ENCODE measurements around the gene CCSER2. TPM values are rescaled to one million over a fixed set of nuclear protein-coding genes. Genes with fewer than 3 reads are reported as not detected.
A peak's percentile ranks its signal among the peaks of the same experiment; 100 is the strongest.
"Not testable (repeated sequence)": the region's sequence is repeated elsewhere in the genome, so short reads cannot be mapped to it uniquely, and the experiment has no call there.

CCSER2 gene
- total and polyA plus RNA-seq, 7 experiments from 2014 or later, result 59.1 to 133 (median 93.4) TPM

- not testable (repeated sequence) for H3K27me3 ChIP-seq (ENCODE audit: control insufficient read depth in 2 of 2, insufficient read depth in 2 of 2, low read length in 2 of 2); H3K9me3 Mint-ChIP-seq; H3K4me3 ChIP-seq (ENCODE audit: low read length); H3K36me3 ChIP-seq (ENCODE audit: control insufficient read depth in 2 of 3, insufficient read depth in 3 of 3, low read length in 3 of 3); H3K9me3 ChIP-seq (ENCODE audit: control insufficient read depth in 2 of 3, low read length in 3 of 3); H3K27ac ChIP-seq (ENCODE audit: low read depth, low read length); ATAC-seq; DNase-seq
- H3K4me1 ChIP-seq (ENCODE audit: control insufficient read depth in 2 of 2, insufficient read depth in 2 of 2, low read length in 2 of 2), result peaks cover 14 to 17% of the 10 kb centered on the region in 2 donors
- Mint-ChIP-seq H3K27me3 (peaks cover 0 to 28% (median 0%) of the 10 kb centered on the region in 5 donors), H3K27ac (peak overlapping the region in 4 of 9 donors; percentile 3 to 90 (median 63)), H3K4me1 (peaks cover 17 to 39% (median 31%) of the 10 kb centered on the region in 7 donors), H3K36me3 (peaks cover 0 to 15% (median 0%) of the 10 kb centered on the region in 5 donors), H3K4me3 (peak overlapping the region in 1 of 10 donors; percentile 87)
- ChIA-PET CTCF (interaction anchor here (0.7 to 1.1 kb wide), 2 partner anchors 11 to 54 kb away, joined by 3 to 4 read pairs; no protein-coding TSS in a partner anchor), POLR2A (interaction anchor here (2.8 kb wide), 1 partner anchor 17 kb away, joined by 13 read pairs; no protein-coding TSS in a partner anchor)
- intact Hi-C loops (cut with micrococcal nuclease), result loop anchor here in 1 of 2 donors (5.0 kb wide), 1 partner anchor 1285 kb away; no protein-coding TSS in a partner anchor
These were observed 1.4 kb upstream of the CCSER2 start for GRCh38 chr10:84326995-84327394.

GRCh38 chr10:84329196-84329611 is 815 bp downstream of the CCSER2 start:
- POLR2A ChIA-PET, result interaction anchor here (0.9 to 2.8 kb wide), 4 partner anchors 9 to 39 kb away, joined by 3 to 13 read pairs (median 4); no protein-coding TSS in a partner anchor
- H3K4me1 ChIP-seq (ENCODE audit: control insufficient read depth in 2 of 2, insufficient read depth in 2 of 2, low read length in 2 of 2), result peaks cover 25 to 29% of the 10 kb centered on the region in 2 donors
- peaks cover 0 to 18% (median 0%) of the 10 kb centered on the region in 5 donors for H3K27me3 Mint-ChIP-seq
- H3K27ac Mint-ChIP-seq, result peak overlapping the region; percentile 92 to 99 (median 97)
- H3K4me3 Mint-ChIP-seq, result peak overlapping the region; percentile 91 to 99 (median 94)
- peak overlapping the region; percentile 74 for H3K4me3 ChIP-seq (ENCODE audit: low read length)
- H3K9me3 ChIP-seq (ENCODE audit: control insufficient read depth in 2 of 3, low read length in 3 of 3), result no peaks in the 10 kb centered on the region
- no peaks in the 10 kb centered on the region for H3K36me3 ChIP-seq (ENCODE audit: control insufficient read depth in 2 of 3, insufficient read depth in 3 of 3, low read length in 3 of 3)
- intact Hi-C loops (cut with micrococcal nuclease), result loop anchor here (1.0 to 5.0 kb wide), 9 partner anchors 9 to 1283 kb away; partner anchors contain the start of gene GHITM (in 1 of the 2)
- H3K36me3 Mint-ChIP-seq, result peaks cover 0 to 15% (median 0%) of the 10 kb centered on the region in 5 donors
- CTCF ChIA-PET, result interaction anchor here (0.5 to 1.1 kb wide), 3 partner anchors 23 to 211 kb away, joined by 3 to 5 read pairs (median 4); no protein-coding TSS in a partner anchor
- DNase-seq (peak in 2 of 9 donors; percentile 61 to 67), ATAC-seq (no peak)
- no peaks in the 10 kb centered on the region for H3K9me3 Mint-ChIP-seq
- no peaks in the 10 kb centered on the region for H3K27me3 ChIP-seq (ENCODE audit: control insufficient read depth in 2 of 2, insufficient read depth in 2 of 2, low read length in 2 of 2)
- peaks cover 24 to 44% (median 39%) of the 10 kb centered on the region in 7 donors for H3K4me1 Mint-ChIP-seq
- peak overlapping the region; percentile 100 for H3K27ac ChIP-seq (ENCODE audit: low read depth, low read length)

- Histone ChIP-seq H3K9me3 (ENCODE audit: control insufficient read depth in 2 of 3, low read length in 3 of 3) (no peaks in the 10 kb centered on the region), H3K36me3 (ENCODE audit: control insufficient read depth in 2 of 3, insufficient read depth in 3 of 3, low read length in 3 of 3) (no peaks in the 10 kb centered on the region), H3K4me1 (ENCODE audit: control insufficient read depth in 2 of 2, insufficient read depth in 2 of 2, low read length in 2 of 2) (peaks cover 34 to 37% of the 10 kb centered on the region in 2 donors), H3K27ac (ENCODE audit: low read depth, low read length) (peak overlapping the region; percentile 100), H3K27me3 (ENCODE audit: control insufficient read depth in 2 of 2, insufficient read depth in 2 of 2, low read length in 2 of 2) (no peaks in the 10 kb centered on the region), H3K4me3 (ENCODE audit: low read length) (peak overlapping the region; percentile 74)
- peak in 7 of 9 donors; percentile 55 to 76 (median 71) for DNase-seq
- Mint-ChIP-seq H3K4me3 (peak overlapping the region; percentile 91 to 99 (median 94)), H3K27ac (peak overlapping the region; percentile 92 to 99 (median 97)), H3K9me3 (no peaks in the 10 kb centered on the region), H3K27me3 (peaks cover 0 to 10% (median 0%) of the 10 kb centered on the region in 5 donors), H3K36me3 (peaks cover 0 to 16% (median 0%) of the 10 kb centered on the region in 5 donors), H3K4me1 (peaks cover 29 to 52% (median 42%) of the 10 kb centered on the region in 7 donors)
- ATAC-seq, result peak; percentile 47
- intact Hi-C loops (cut with micrococcal nuclease), result loop anchor here (1.0 to 5.0 kb wide), 12 partner anchors 8 to 1282 kb away; partner anchors contain the start of gene GHITM (in 1 of the 2)
- ChIA-PET CTCF (interaction anchor here (1.1 kb wide), 1 partner anchor 22 kb away, joined by 3 read pairs; no protein-coding TSS in a partner anchor), POLR2A (interaction anchor here (0.6 to 1.0 kb wide), 3 partner anchors 11 to 24 kb away, joined by 3 to 5 read pairs (median 3); no protein-coding TSS in a partner anchor)
These were observed 1.7 kb downstream of the CCSER2 start for GRCh38 chr10:84329986-84330651.

GRCh38 chr10:84331091-84331490 is 2.7 kb downstream of the CCSER2 start:
- intact Hi-C loops (cut with micrococcal nuclease), result loop anchor here in 1 of 2 donors (2.0 kb wide), 1 partner anchor 44 kb away; no protein-coding TSS in a partner anchor
- peaks cover 0 to 16% (median 0%) of the 10 kb centered on the region in 5 donors for H3K36me3 Mint-ChIP-seq
- Histone ChIP-seq H3K9me3 (ENCODE audit: control insufficient read depth in 2 of 3, low read length in 3 of 3) (no peaks in the 10 kb centered on the region), H3K27ac (ENCODE audit: low read depth, low read length) (peak overlapping the region; percentile 100), H3K36me3 (ENCODE audit: control insufficient read depth in 2 of 3, insufficient read depth in 3 of 3, low read length in 3 of 3) (no peaks in the 10 kb centered on the region), H3K4me1 (ENCODE audit: control insufficient read depth in 2 of 2, insufficient read depth in 2 of 2, low read length in 2 of 2) (peaks cover 37 to 41% of the 10 kb centered on the region in 2 donors), H3K27me3 (ENCODE audit: control insufficient read depth in 2 of 2, insufficient read depth in 2 of 2, low read length in 2 of 2) (no peaks in the 10 kb centered on the region), H3K4me3 (ENCODE audit: low read length) (peak overlapping the region; percentile 74)
- ATAC-seq (no peak), DNase-seq (no peak)
- H3K9me3 Mint-ChIP-seq, result no peaks in the 10 kb centered on the region
- POLR2A ChIA-PET, result interaction anchor here (0.6 to 1.0 kb wide), 2 partner anchors 21 to 23 kb away, joined by 3 to 5 read pairs; no protein-coding TSS in a partner anchor
- peak overlapping the region; percentile 85 to 99 (median 94) for H3K4me3 Mint-ChIP-seq
- peaks cover 31 to 58% (median 42%) of the 10 kb centered on the region in 7 donors for H3K4me1 Mint-ChIP-seq
- peaks cover 0 to 4% (median 0%) of the 10 kb centered on the region in 5 donors for H3K27me3 Mint-ChIP-seq
- CTCF ChIA-PET, result no interaction called here
- peak overlapping the region; percentile 92 to 99 (median 97) for H3K27ac Mint-ChIP-seq

- ATAC-seq, result peak; percentile 88
These were observed 5.6 kb downstream of the CCSER2 start for GRCh38 chr10:84333864-84334451.

More at GRCh38 chr10:84333864-84334451, 5.6 kb downstream of the CCSER2 start:
- ChIA-PET POLR2A (interaction anchor here (0.6 to 1.1 kb wide), 2 partner anchors 9 to 13 kb away, joined by 3 to 4 read pairs; no protein-coding TSS in a partner anchor), CTCF (interaction anchor here (0.7 to 1.0 kb wide), 2 partner anchors 17 to 71 kb away, joined by 3 read pairs; no protein-coding TSS in a partner anchor)
- no peaks in the 10 kb centered on the region for H3K9me3 ChIP-seq (ENCODE audit: control insufficient read depth in 2 of 3, low read length in 3 of 3)
- no peaks in the 10 kb centered on the region for H3K36me3 ChIP-seq (ENCODE audit: control insufficient read depth in 2 of 3, insufficient read depth in 3 of 3, low read length in 3 of 3)
- H3K36me3 Mint-ChIP-seq, result peaks cover 0 to 17% (median 0%) of the 10 kb centered on the region in 5 donors
- no peak overlapping the region for H3K4me3 ChIP-seq (ENCODE audit: low read length)
- peak overlapping the region; percentile 52 for H3K27ac ChIP-seq (ENCODE audit: low read depth, low read length)
- H3K9me3 Mint-ChIP-seq, result no peaks in the 10 kb centered on the region
- intact Hi-C loops (cut with micrococcal nuclease), result loop anchor here in 1 of 2 donors (1.0 kb wide), 1 partner anchor 10 kb away; no protein-coding TSS in a partner anchor
- peak overlapping the region; percentile 12 to 66 (median 50) for H3K4me3 Mint-ChIP-seq
- H3K27me3 Mint-ChIP-seq, result peaks cover 0 to 2% (median 0%) of the 10 kb centered on the region in 5 donors
- peaks cover 36 to 59% (median 49%) of the 10 kb centered on the region in 7 donors for H3K4me1 Mint-ChIP-seq
- peak overlapping the region; percentile 63 to 92 (median 82) for H3K27ac Mint-ChIP-seq
- H3K4me1 ChIP-seq (ENCODE audit: control insufficient read depth in 2 of 2, insufficient read depth in 2 of 2, low read length in 2 of 2), result peaks cover 37 to 51% of the 10 kb centered on the region in 2 donors
- H3K27me3 ChIP-seq (ENCODE audit: control insufficient read depth in 2 of 2, insufficient read depth in 2 of 2, low read length in 2 of 2), result no peaks in the 10 kb centered on the region
- peak; percentile 17 to 87 (median 81) for DNase-seq
